GM18520 (cell line): Measurements from ENCODE around the gene PGLYRP4.

Experiments used
- ATAC-seq: cut with Tn5 transposase; IDR thresholded peaks from one replicate; pipeline ENCODE4 v1.9.1; 2021; ENCODE audit not compliant: unreplicated experiment

Gene PGLYRP4

DNA sequence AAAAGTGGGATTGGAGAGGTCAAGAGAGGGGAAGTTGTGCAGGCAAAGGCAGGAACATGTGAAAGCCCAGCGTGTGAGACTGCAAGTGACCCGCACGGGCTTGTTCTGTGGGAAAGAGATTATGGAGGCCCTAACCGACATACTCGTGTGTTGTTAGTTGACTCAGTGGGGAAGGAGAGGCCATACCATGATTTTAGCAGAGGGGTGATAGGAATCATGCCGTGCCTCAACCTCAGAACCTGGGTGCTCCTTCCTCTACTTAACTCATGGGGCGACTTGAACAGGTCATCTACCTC, 55.2 kb downstream of the PGLYRP4 start:
- no peak for ATAC-seq

DNA sequence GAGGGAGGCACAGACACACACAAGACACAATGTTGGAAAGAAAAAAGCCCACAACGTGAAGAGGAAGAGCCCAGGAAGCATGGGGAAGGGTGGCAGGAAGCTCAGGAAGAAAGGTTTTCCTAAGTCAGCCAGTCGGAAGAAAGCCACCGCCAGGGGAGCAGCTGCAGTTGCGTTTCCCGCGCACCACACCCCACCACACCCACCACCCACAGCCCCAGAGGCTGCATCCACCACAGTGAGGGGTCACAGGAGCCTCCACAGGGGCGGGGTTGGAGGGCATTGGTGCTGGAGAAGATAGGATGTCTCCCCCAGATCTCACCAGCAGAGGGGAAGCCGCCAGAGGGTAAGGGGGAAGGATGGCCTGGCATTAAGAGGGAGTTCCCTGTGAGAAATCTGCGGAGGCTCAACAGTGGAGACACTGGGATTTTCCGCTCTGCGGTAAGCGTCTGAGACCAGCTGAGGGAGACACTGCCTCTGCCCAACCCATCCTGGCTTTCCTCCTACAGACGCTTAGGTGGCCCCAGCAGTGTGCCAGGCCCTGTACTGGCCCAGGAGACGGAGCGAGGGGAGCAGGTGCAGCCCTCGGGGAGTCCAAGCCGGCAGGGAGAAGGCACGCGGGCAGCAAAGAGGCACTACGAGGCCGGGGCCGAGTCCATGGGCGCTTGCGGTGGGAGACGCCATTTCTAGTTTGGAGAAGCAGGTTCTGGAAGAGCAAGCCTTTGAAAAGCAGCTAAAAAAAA, 55.7 kb downstream of the PGLYRP4 start:
- ATAC-seq: no peak

DNA sequence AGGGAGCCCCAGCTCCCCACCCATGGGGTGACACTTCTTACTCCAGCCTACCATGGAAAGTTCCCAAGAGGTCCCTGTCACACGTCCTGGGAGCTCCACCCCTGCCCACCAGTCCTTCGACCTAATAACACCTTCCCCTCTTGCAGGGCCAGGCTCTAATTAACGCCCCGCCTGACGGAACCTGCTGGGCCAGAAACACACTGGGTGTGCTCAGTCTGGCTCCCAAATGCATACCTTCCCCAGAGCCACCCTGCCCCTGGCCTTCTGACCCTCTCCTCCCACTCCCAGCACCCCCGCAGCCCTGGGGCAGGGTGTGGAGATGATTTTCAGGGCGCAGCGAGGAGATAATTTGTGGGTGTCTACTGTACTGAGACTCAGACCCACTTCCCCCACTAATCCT, 56.5 kb downstream of the PGLYRP4 start:
- no peak for ATAC-seq

DNA sequence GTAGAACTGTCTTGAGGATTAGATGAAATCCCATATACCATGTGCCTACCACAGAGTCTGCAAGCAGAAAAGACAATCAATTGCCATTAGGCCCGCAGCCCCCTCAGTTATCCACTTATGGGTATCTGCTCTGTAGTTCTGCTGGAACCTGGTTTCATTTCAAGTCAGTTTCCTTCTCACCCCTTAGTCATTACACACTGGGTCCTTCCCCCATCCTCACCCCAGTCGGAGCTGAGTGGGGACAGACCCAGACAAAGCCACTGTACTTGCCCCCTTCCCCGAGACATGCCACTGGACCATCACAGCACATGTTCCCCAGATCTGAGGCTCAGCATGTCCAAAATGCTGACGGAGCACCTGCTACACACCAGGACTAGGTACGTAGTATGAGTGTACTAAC, 57.1 kb downstream of the PGLYRP4 start:
- peak; percentile 38 for ATAC-seq

DNA sequence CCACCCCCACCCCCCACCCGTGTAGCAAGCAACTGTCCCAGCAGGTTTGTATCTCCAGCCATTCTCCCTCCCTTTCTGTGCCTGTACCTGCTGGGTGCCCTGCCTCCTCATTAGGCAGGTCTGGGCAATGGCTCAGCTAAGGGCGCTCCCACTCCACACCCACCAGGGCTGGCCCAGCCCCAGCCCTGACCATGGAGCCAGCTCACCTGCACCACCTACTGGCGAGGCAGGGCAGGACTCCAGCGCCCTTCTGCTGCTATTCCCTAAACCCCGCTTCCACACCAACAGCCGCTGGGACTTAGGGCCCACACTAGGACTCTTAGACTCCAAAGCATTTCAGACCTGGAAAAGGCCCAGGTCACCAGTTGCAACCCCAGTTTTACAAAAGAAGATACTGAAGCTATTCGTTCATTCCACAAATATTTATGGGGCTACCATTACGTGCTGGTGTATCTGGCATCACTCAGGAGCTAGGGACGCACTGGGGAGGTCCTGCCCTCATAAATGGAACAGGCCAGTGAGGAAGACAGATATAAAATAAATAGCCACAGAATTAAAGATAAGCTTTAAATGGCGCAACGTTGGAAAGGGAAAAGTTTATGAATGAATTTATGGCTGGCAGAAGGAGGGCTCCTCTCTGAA, 59.9 kb downstream of the PGLYRP4 start:
- no peak for ATAC-seq
